Endothelial cell of umbilical vein (primary cell): ENCODE measurements around the gene DUSP2.

Source experiments
- JUN ChIP-seq: IDR thresholded peaks from 2 replicates; pipeline ENCODE4 v1.6.1; 2011; ENCODE audit warnings: borderline replicate concordance, low read depth; ENCODE audit not compliant: insufficient read length, insufficient read depth
- TF ChIP-seq, protein P1 (sequence below), 2 donors: IDR thresholded peaks; 1 replicate in 1 of 2; 2 replicates in 1 of 2; pipeline ENCODE4 v1.5.1; 2011; ENCODE audit warnings: low read length in 2 of 2, mild to moderate bottlenecking in 2 of 2, moderate library complexity in 2 of 2, control low read depth in 1 of 2, inconsistent platforms in 1 of 2, low read depth in 1 of 2; ENCODE audit not compliant: insufficient read depth in 1 of 2; ENCODE audit errors: extremely low read depth in 1 of 2
- TF ChIP-seq, protein P2 (sequence below): IDR thresholded peaks from 2 replicates; pipeline ENCODE4 v1.6.1; 2011; ENCODE audit not compliant: insufficient read depth, insufficient read length

DNA sequence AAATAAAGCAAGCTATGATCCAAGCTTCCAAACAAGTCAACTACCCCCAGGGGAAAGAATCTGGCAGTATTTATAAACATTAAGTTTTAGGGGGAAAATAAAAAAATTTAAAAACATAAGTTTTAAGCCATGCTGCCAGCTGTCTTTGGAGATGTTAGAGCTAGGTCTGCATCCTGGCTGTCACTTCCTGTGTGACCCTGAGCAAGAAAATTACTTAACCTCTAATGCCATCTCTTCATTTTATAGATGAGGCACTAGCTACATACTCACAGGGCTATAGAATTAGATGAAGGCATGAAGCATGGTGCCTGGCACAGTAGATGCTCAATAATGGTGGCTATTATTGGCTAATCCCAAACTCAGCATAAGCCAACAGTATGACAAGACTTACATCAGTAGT, 35.3 kb upstream of the DUSP2 start:
- TF ChIP-seq, protein P1, sequence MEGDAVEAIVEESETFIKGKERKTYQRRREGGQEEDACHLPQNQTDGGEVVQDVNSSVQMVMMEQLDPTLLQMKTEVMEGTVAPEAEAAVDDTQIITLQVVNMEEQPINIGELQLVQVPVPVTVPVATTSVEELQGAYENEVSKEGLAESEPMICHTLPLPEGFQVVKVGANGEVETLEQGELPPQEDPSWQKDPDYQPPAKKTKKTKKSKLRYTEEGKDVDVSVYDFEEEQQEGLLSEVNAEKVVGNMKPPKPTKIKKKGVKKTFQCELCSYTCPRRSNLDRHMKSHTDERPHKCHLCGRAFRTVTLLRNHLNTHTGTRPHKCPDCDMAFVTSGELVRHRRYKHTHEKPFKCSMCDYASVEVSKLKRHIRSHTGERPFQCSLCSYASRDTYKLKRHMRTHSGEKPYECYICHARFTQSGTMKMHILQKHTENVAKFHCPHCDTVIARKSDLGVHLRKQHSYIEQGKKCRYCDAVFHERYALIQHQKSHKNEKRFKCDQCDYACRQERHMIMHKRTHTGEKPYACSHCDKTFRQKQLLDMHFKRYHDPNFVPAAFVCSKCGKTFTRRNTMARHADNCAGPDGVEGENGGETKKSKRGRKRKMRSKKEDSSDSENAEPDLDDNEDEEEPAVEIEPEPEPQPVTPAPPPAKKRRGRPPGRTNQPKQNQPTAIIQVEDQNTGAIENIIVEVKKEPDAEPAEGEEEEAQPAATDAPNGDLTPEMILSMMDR (IDR thresholded peaks at IDR 0.05; ENCODE audit: extremely low read depth in 1 of 2, insufficient read depth in 1 of 2, low read depth in 1 of 2, low read length in 2 of 2), result no peak
- TF ChIP-seq JUN, result no peak
- TF ChIP-seq, protein P2, sequence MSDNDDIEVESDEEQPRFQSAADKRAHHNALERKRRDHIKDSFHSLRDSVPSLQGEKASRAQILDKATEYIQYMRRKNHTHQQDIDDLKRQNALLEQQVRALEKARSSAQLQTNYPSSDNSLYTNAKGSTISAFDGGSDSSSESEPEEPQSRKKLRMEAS, result no peak
